HL-60/S4 treated with retinoic acid at 250 ng/mL for 4 days and 3 days (cell line): ENCODE data around the gene ADGRD1.
"Not testable (repeated sequence)": the region's sequence is repeated elsewhere in the genome, so short reads cannot be mapped to it uniquely, and the experiment has no call there.

Experiments used
- in situ Hi-C: fragments of 300-500 bp; cut with MboI; formaldehyde crosslinking; loops from 2 replicates; pipeline ENCODE4 v1.7.0; 2022; ENCODE audit warnings: low sequenced_read_pairs

The ADGRD1 gene

DNA sequence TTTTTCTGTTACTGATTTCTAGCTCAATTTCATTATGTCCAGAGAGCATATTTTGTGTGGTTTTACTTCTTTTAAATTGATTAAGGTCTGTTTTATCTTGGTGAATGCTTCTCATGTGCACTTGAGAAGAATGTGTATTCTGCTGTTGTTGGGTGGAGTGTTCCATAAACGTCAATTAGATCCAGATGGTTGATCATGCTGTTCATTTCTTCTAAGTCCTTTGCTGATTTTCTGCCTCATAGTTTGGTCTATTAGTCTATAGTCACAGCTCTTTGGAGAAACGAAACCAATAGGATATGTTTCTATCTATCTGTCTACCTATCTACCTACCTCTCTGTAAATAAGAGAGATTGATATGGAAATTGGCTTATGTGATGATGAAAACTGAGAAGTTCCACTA lies 17.1 kb upstream of the ADGRD1 start:
- in situ Hi-C loops = no loop called here

- in situ Hi-C loops = no loop called here
Observed at GRCh38 chr12:130937063-130937462, 16.6 kb upstream of the ADGRD1 start.

- in situ Hi-C loops = not testable (repeated sequence)
Observed at GRCh38 chr12:130937546-130937945, 16.2 kb upstream of the ADGRD1 start.

GRCh38 chr12:130938186-130938585 lies 15.5 kb upstream of the ADGRD1 start:
- in situ Hi-C loops = no loop called here

- in situ Hi-C loops = no loop called here
Observed at GRCh38 chr12:130944878-130945277, 8.8 kb upstream of the ADGRD1 start.

GRCh38 chr12:130945786-130946492 lies 7.8 kb upstream of the ADGRD1 start:
- in situ Hi-C loops = no loop called here

GRCh38 chr12:130947028-130947613 lies 6.6 kb upstream of the ADGRD1 start:
- in situ Hi-C loops = no loop called here

GRCh38 chr12:130948136-130948535 lies 5.6 kb upstream of the ADGRD1 start:
- in situ Hi-C loops = no loop called here

- in situ Hi-C loops = no loop called here
Observed at GRCh38 chr12:130948751-130949150, 5.0 kb upstream of the ADGRD1 start.

DNA sequence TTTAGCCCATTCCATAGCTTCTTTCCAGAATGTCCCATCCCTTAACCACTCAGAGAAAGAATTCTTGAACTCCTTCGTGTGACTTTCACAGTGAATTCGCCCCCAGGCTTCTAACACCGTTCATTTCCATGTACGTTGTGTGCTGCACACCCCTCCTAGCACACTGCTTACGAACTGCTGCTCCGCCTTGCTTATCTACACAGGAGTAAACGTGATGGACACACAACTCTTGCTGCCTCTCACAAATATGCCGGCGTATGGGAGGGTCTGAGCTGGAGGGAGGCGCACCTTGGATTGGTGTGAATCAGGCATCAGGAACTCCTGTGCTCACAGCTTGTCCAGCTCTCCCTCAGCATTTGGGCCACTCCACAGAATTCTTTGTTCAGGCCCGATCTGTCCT lies 3.9 kb upstream of the ADGRD1 start:
- in situ Hi-C loops = no loop called here

DNA sequence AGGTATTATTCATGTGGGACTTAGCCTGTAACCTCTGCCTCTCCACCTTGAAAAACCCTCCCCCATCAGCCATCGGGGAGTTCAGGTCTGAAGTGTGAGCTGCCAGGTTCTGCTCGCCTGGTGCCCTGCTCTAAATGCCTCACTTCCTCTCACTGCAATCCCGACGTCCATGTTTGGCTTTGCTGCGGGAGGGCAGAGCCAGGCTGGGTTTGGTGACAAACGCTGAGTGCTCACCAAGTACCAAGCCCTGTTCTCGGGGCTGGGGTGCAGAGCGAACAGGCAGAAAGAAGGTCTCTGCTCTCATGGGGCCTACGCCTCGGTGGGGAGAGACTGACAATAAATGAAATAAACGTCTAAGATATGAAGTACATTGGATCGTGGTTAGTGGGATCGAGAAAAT lies 2.1 kb upstream of the ADGRD1 start:
- in situ Hi-C loops = no loop called here

- in situ Hi-C loops = no loop called here
Observed at GRCh38 chr12:130952171-130952954, 1.3 kb upstream of the ADGRD1 start.

- in situ Hi-C loops = no loop called here
Observed at GRCh38 chr12:130954544-130954831, 781 bp downstream of the ADGRD1 start.

- in situ Hi-C loops = no loop called here
Observed at GRCh38 chr12:130955238-130955816, 1.6 kb downstream of the ADGRD1 start.

GRCh38 chr12:130956009-130956408 lies 2.3 kb downstream of the ADGRD1 start:
- in situ Hi-C loops = no loop called here

DNA sequence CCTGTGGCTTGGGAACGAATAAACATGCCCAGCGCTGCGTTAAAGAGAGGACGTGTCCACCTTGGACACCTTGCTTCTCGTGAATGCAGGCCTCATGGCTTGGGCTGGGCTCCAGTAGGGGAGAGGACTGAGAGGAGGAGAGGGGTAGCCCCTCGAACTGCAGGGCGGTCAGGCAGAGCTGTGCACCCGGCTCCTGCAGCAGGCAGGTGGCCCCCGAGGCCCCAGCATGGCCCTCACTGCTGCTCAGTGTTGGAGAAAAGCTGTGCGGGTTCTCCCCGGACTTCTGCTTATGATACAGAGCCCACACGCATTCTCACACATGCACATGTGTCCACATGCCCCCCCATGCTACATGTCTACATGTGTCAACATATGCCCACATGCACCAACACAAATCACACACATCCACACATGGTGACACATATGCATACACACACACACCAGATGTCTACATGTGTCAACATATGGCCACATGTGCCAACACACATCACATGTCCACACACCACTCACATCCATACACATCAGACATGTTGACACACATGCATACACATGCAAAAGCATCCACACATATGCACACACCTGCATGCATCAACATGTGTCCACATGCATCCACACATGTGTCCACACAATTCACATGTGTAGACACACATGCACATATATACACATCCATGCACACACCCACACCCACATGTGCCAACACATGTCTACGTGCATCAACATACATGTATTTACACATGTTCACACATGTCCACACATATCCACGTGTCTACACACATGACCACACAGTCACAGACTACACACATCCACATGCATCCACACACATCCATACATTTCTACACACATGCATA lies 3.0 kb downstream of the ADGRD1 start:
- in situ Hi-C loops = no loop called here

DNA sequence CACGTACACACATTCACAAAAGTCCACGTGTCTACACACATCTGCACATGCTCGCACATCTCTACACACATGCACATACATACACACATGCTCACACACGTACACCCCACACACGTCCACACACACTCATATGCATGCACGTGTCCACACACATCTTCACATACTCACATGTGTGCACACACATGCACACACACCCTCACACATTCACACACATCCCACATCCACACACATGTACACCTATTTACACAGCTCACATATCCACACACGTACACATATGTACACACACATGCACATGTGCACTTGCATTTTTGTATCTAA lies 3.6 kb downstream of the ADGRD1 start:
- in situ Hi-C loops = no loop called here

DNA sequence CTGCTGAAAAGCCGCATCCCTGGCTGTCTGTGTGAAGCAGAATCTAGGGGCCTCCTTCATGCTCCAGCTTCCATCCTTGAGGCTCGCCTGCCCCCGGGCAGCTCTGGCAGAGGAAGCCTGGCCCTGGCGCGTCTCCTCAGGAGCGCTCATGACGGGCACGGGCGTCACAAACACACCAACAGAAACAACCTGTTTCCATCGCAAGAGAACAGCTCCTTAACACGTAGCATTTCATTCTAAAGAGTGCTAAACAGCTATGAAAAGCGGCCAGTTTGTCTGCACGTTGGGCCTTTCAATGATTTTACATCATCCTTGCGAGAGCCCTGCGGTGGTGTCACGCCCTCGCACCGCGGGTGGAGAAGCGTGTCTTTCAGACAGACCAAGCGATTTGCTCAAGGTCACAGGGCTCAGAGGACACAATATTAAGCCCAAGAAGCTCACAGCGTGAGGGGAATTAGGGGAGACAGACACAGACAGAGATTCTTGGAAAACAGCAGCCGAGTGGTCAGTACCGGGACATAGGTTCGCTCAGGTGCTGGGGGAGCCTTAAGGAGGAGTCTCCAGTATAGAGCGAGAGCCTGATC lies 4.9 kb downstream of the ADGRD1 start:
- in situ Hi-C loops = no loop called here

GRCh38 chr12:130959632-130960031 lies 5.9 kb downstream of the ADGRD1 start:
- in situ Hi-C loops = no loop called here

DNA sequence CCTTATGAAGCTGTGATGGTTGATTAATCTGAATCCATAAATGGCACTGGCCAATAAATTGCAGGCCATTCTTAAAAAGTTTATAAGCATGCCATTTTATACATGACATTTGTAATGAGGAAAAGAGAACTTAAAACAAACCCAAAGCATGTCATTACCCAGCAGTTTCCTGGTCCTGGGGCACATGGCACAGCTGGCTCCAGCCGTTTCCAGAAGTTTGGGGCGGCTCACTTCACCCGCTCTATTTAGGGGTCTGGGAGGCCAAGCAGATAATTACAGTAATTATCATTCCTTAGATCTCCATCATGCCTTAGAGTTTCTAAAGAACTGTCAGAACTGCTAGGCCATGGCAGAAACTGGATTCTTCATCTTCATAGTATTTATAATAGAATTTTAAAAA lies 6.4 kb downstream of the ADGRD1 start:
- in situ Hi-C loops = no loop called here

GRCh38 chr12:130960787-130961186 lies 7.1 kb downstream of the ADGRD1 start:
- in situ Hi-C loops = no loop called here
